ENCODE measurements around the gene SPATA2L. TPM values are rescaled to one million over a fixed set of nuclear protein-coding genes. Genes with fewer than 3 reads are reported as not detected.

SPATA2L gene
- total and polyA plus RNA-seq, 7 experiments from 2014 or later: 7.0 to 32.2 (median 12.0) TPM

DNA sequence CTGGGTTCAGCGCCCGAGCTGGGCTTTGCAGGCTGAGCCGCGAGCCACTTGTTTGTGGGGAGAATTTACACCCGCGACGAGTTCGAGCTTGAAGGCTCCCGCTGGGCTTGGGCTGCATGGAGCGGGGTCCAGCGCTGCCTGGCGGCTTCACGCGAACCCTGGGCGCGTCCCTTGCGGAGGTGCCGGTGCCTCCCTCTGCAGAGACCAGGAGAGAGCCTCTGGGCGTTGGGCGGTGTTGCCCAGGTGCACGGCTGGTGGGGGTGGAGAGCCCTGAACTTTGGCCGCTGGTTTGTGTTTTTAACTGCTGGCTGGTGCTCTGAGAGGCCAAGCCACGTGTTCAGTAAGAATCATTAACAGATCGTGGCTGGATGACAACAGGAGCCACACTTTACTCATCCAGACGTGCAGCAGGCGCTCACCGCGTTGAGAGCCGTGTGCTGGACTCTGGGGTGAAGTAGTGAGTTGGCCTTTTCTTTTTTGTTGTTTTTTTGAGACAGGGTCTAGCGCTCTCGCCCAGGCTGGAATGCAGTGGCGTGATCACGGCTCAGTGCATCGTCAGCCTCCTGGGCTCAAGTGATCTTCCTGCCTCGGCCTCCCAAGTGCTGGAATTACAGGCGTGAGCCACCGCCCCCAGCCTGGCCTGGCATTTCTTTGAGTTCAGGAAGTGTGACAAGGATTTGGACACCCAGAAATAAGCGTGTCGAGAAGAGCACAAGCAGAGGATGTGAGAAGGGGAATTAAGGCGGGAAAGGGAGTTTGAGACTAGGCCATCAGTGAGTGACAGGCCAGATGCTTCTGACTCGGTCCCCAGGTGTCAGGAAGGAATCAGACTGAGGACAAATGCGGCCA, 14.2 kb downstream of the SPATA2L start:
- H3K36me3 ChIP-seq (ENCODE audit: control insufficient read depth in 2 of 3, insufficient read depth in 3 of 3, low read length in 3 of 3): peaks cover 0 to 31% (median 2%) of the 10 kb centered on the region in 3 experiments
- ChIA-PET POLR2A (interaction anchor here (0.6 to 2.4 kb wide), 10 partner anchors 11 to 473 kb away, joined by 3 to 21 read pairs (median 3); partner anchors contain the start of genes CHMP1A, SPATA2L, SPATA33 and TCF25), CTCF (interaction anchor here (0.5 to 1.4 kb wide), 2 partner anchors 13 to 16 kb away, joined by 7 to 10 read pairs; no protein-coding TSS in a partner anchor)
- H3K36me3 Mint-ChIP-seq: peaks cover 0 to 12% (median 0%) of the 10 kb centered on the region in 5 donors
- DNase-seq: no peak
- peaks cover 0 to 4% (median 0%) of the 10 kb centered on the region in 11 donors for H3K9me3 Mint-ChIP-seq
- H3K27ac ChIP-seq (ENCODE audit: low read depth, low read length): peak overlapping the region; percentile 93
- H3K4me1 ChIP-seq (ENCODE audit: control insufficient read depth in 2 of 2, insufficient read depth in 2 of 2, low read length in 2 of 2): peaks cover 0 to 7% of the 10 kb centered on the region in 2 donors
- H3K4me3 ChIP-seq (ENCODE audit: low read length): peak overlapping the region; percentile 96
- no peaks in the 10 kb centered on the region for H3K27me3 Mint-ChIP-seq
- H3K9me3 ChIP-seq (ENCODE audit: control insufficient read depth in 2 of 3, low read length in 3 of 3): no peaks in the 10 kb centered on the region
- peak overlapping the region; percentile 73 to 93 (median 86) for H3K4me3 Mint-ChIP-seq
- H3K27me3 ChIP-seq (ENCODE audit: control insufficient read depth in 2 of 2, insufficient read depth in 2 of 2, low read length in 2 of 2): no peaks in the 10 kb centered on the region
- H3K4me1 Mint-ChIP-seq: peaks cover 9 to 18% (median 17%) of the 10 kb centered on the region in 7 donors
- peak overlapping the region in 7 of 9 donors; percentile 8 to 90 (median 77) for H3K27ac Mint-ChIP-seq
- no peak for ATAC-seq
- intact Hi-C loops (cut with micrococcal nuclease): loop anchor here in 1 of 2 donors (2.0 to 5.0 kb wide), 2 partner anchors 185 to 517 kb away; partner anchors contain the start of genes CDH15 and TCF25

DNA sequence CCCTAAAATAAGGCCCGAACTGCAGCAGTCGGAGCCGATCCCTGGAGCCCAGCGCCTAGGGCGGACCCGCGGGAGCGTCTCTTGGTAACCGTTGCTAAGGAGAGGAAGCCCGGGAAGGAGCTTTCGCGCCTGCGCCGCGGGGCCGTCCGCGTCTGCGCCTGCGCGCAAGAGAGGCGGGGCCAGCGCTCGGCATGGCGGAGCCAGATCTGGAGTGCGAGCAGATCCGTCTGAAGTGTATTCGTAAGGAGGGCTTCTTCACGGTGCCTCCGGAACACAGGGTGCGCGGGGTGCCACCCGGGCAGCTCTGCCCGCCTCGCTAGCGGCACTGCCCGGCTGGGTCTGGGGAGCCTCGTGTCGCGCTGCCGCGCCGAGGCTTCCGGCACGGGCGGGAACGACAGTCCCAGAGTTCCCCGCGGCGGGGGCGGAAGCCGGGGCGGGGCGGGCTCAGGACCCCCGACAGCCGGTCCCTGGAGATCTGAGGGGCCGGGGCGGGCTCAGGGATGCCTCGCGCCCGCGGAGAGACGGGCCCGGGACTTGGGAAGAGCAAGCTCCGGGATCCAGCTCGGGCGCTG, 14.9 kb downstream of the SPATA2L start, which contains the start of gene CDK10:
TSS of gene CDK10 (plus strand) at position 170 of the 572 bp plus-strand sequence. CDS start at position 192, 22 bp downstream.
- Histone ChIP-seq H3K4me1 (ENCODE audit: control insufficient read depth in 2 of 2, insufficient read depth in 2 of 2, low read length in 2 of 2) (peaks cover 0 to 7% of the 10 kb centered on the region in 2 donors), H3K9me3 (ENCODE audit: control insufficient read depth in 2 of 3, low read length in 3 of 3) (no peaks in the 10 kb centered on the region), H3K27ac (ENCODE audit: low read depth, low read length) (peak within 1 kb of the TSS; percentile 93), H3K27me3 (ENCODE audit: control insufficient read depth in 2 of 2, insufficient read depth in 2 of 2, low read length in 2 of 2) (no peaks in the 10 kb centered on the region), H3K4me3 (ENCODE audit: low read length) (peak within 1 kb of the TSS; percentile 96), H3K36me3 (ENCODE audit: control insufficient read depth in 2 of 3, insufficient read depth in 3 of 3, low read length in 3 of 3) (peaks cover 0 to 23% (median 0%) of the 10 kb centered on the region in 3 experiments)
- Mint-ChIP-seq H3K4me3 (peak within 1 kb of the TSS; percentile 86 to 96 (median 92)), H3K9me3 (peaks cover 0 to 6% (median 0%) of the 10 kb centered on the region in 11 donors), H3K36me3 (peaks cover 0 to 15% (median 0%) of the 10 kb centered on the region in 5 donors), H3K4me1 (peaks cover 9 to 18% (median 17%) of the 10 kb centered on the region in 7 donors), H3K27ac (peak within 1 kb of the TSS; percentile 80 to 95 (median 92)), H3K27me3 (no peaks in the 10 kb centered on the region)
- peak; percentile 90 for ATAC-seq
- ChIA-PET CTCF (interaction anchor here (0.7 to 1.4 kb wide), 2 partner anchors 13 to 19 kb away, joined by 5 to 10 read pairs; no protein-coding TSS in a partner anchor), POLR2A (interaction anchor here (0.6 to 2.4 kb wide), 10 partner anchors 12 to 473 kb away, joined by 3 to 21 read pairs (median 3); partner anchors contain the start of genes CHMP1A, SPATA2L, SPATA33 and TCF25)
- intact Hi-C loops (cut with micrococcal nuclease): loop anchor here (1.0 to 5.0 kb wide), 7 partner anchors 14 to 516 kb away; partner anchors contain the start of genes CDH15 (in 1 of the 2), CHMP1A (in 1 of the 2), RPL13 (in 1 of the 2) and SPATA33 (in 1 of the 2)
- DNase-seq: peak; percentile 80 to 97 (median 89)

DNA sequence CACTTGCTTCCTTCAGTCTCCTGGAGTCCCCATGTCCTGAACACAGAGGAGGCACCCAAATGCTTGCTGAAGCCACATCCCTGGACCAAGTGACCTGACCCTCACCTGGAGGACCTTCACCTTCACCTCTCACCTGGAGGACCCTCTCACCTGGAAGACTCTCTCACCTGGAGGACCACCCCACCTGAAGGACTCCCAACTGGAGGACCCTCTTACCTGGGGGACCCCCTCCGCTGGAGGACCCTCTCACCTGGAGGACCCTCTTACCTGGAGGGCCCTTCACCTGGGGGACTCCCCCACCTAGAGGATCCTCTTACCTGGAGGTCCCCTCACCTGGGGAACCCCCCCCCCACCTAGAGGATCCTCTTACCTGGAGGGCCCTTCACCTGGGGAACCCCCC, 15.6 kb downstream of the SPATA2L start:
- POLR2A ChIA-PET: interaction anchor here (0.9 to 2.4 kb wide), 5 partner anchors 13 to 187 kb away, joined by 3 to 21 read pairs (median 4); partner anchors contain the start of genes SPATA2L and TCF25
- no peak overlapping the region for H3K4me3 ChIP-seq (ENCODE audit: low read length)
- intact Hi-C loops (cut with micrococcal nuclease): loop anchor here (1.0 to 5.0 kb wide), 7 partner anchors 14 to 515 kb away; partner anchors contain the start of genes CDH15 (in 1 of the 2), CHMP1A (in 1 of the 2), RPL13 (in 1 of the 2) and SPATA33 (in 1 of the 2)

DNA sequence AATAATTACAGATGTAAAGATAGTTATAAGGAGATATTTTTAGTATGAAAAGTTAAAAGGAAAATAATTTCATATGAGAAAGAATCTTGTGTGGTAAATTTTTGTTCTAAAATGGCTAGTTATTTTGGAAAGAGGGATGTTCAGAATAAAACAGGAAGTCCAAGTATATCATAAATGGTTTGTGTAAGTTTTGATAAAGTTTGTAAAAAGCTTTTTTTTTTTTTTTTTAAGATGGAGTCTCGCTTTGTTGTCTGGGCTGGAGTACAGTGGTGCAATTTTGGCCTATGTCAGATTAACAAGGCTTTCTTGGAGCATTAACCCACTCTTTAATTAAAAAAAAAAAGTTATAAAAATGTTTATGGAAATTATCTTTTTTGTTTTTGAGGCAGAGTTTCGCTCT, 23.2 kb downstream of the SPATA2L start:
- no peaks in the 10 kb centered on the region for H3K4me1 Mint-ChIP-seq
- peaks cover 0 to 7% (median 0%) of the 10 kb centered on the region in 11 donors for H3K9me3 Mint-ChIP-seq
- intact Hi-C loops (cut with micrococcal nuclease): no loop called here
- peaks cover 0 to 7% (median 0%) of the 10 kb centered on the region in 5 donors for H3K36me3 Mint-ChIP-seq
- H3K36me3 ChIP-seq (ENCODE audit: control insufficient read depth in 2 of 3, insufficient read depth in 3 of 3, low read length in 3 of 3): no peaks in the 10 kb centered on the region
- ATAC-seq: no peak
- H3K27ac Mint-ChIP-seq: no peak overlapping the region
- H3K27me3 Mint-ChIP-seq: no peaks in the 10 kb centered on the region
- POLR2A ChIA-PET: interaction anchor here (0.6 to 0.7 kb wide), 3 partner anchors 24 to 120 kb away, joined by 3 read pairs; no protein-coding TSS in a partner anchor
- H3K4me3 Mint-ChIP-seq: no peak overlapping the region
- no peak overlapping the region for H3K27ac ChIP-seq (ENCODE audit: low read depth, low read length)
- H3K27me3 ChIP-seq (ENCODE audit: control insufficient read depth in 2 of 2, insufficient read depth in 2 of 2, low read length in 2 of 2): no peaks in the 10 kb centered on the region
- DNase-seq: no peak
- H3K4me1 ChIP-seq (ENCODE audit: control insufficient read depth in 2 of 2, insufficient read depth in 2 of 2, low read length in 2 of 2): no peaks in the 10 kb centered on the region
- H3K9me3 ChIP-seq (ENCODE audit: control insufficient read depth in 2 of 3, low read length in 3 of 3): no peaks in the 10 kb centered on the region
- CTCF ChIA-PET: interaction anchor here (0.6 to 1.2 kb wide), 3 partner anchors 22 to 682 kb away, joined by 3 to 6 read pairs (median 3); no protein-coding TSS in a partner anchor
- no peak overlapping the region for H3K4me3 ChIP-seq (ENCODE audit: low read length)

More for the DNA sequence above, 15.6 kb downstream of the SPATA2L start:
- DNase-seq: no peak
- H3K27ac ChIP-seq (ENCODE audit: low read depth, low read length): peak overlapping the region; percentile 93
- Mint-ChIP-seq H3K4me1 (peaks cover 9 to 18% (median 17%) of the 10 kb centered on the region in 7 donors), H3K36me3 (peaks cover 0 to 15% (median 0%) of the 10 kb centered on the region in 5 donors), H3K27me3 (no peaks in the 10 kb centered on the region), H3K9me3 (peaks cover 0 to 6% (median 0%) of the 10 kb centered on the region in 11 donors), H3K27ac (peak overlapping the region in 7 of 9 donors; percentile 10 to 89 (median 56)), H3K4me3 (peak overlapping the region; percentile 47 to 96 (median 90))
- no peaks in the 10 kb centered on the region for H3K27me3 ChIP-seq (ENCODE audit: control insufficient read depth in 2 of 2, insufficient read depth in 2 of 2, low read length in 2 of 2)
- H3K36me3 ChIP-seq (ENCODE audit: control insufficient read depth in 2 of 3, insufficient read depth in 3 of 3, low read length in 3 of 3): peaks cover 0 to 19% (median 0%) of the 10 kb centered on the region in 3 experiments
- no peak for ATAC-seq
- peaks cover 0 to 7% of the 10 kb centered on the region in 2 donors for H3K4me1 ChIP-seq (ENCODE audit: control insufficient read depth in 2 of 2, insufficient read depth in 2 of 2, low read length in 2 of 2)
- CTCF ChIA-PET: interaction anchor here (0.6 to 1.4 kb wide), 4 partner anchors 14 to 92 kb away, joined by 3 to 10 read pairs (median 6); no protein-coding TSS in a partner anchor
- H3K9me3 ChIP-seq (ENCODE audit: control insufficient read depth in 2 of 3, low read length in 3 of 3): no peaks in the 10 kb centered on the region

DNA sequence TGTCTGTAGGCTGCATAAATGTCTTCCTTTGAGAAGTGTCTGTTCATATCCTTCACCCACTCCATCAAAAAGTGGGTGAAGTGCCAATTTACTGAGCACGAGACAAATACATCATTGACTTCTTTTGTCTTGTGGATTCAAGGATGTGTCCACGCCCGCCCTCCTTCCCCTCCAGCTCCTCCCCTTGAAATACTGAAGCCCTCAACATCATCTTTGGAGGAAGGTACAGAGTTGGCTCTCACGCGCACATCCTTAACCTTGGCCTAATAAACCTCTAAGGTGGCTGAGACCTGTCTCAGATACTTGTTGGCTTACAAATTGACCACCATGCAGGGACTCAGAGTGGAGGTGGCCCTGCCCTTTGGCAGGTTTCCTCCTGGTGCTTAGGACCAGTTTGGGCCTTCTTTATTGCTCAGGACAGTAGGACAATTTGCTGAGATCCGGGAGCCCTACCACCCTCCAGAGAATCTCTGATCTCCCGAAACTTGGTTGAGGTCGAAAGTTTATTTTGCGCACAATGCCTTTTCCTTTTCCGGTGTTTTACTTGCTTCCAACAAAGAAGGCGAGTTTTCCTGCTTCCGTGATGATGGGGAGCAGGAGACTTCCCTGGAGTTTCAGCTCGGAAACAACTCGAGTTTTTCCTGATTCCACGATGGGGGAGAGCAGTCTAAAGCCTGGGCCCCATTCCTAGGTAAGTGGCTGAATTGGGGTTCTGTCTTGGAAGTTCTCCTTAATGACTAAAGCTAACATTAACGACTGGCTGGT, 29.1 kb downstream of the SPATA2L start:
- Histone ChIP-seq H3K36me3 (ENCODE audit: control insufficient read depth in 2 of 3, insufficient read depth in 3 of 3, low read length in 3 of 3) (no peaks in the 10 kb centered on the region), H3K27ac (ENCODE audit: low read depth, low read length) (no peak overlapping the region), H3K4me1 (ENCODE audit: control insufficient read depth in 2 of 2, insufficient read depth in 2 of 2, low read length in 2 of 2) (no peaks in the 10 kb centered on the region), H3K4me3 (ENCODE audit: low read length) (no peak overlapping the region), H3K9me3 (ENCODE audit: control insufficient read depth in 2 of 3, low read length in 3 of 3) (no peaks in the 10 kb centered on the region), H3K27me3 (ENCODE audit: control insufficient read depth in 2 of 2, insufficient read depth in 2 of 2, low read length in 2 of 2) (no peaks in the 10 kb centered on the region)
- Mint-ChIP-seq H3K4me3 (no peak overlapping the region), H3K27me3 (no peaks in the 10 kb centered on the region), H3K36me3 (peaks cover 0 to 8% (median 0%) of the 10 kb centered on the region in 5 donors), H3K4me1 (peaks cover 5 to 16% (median 10%) of the 10 kb centered on the region in 7 donors), H3K9me3 (no peaks in the 10 kb centered on the region), H3K27ac (no peak overlapping the region)
- ChIA-PET POLR2A (no interaction called here), CTCF (no interaction called here)
- ATAC-seq (no peak), DNase-seq (no peak)
- intact Hi-C loops (cut with micrococcal nuclease): no loop called here

All from naive thymus-derived CD4-positive, alpha-beta T cell (primary cell).